Heart right ventricle (tissue), 16 donors: ENCODE results near the gene SON. TPM values are rescaled to one million over a fixed set of nuclear protein-coding genes. Genes with fewer than 3 reads are reported as not detected.
"Not testable (repeated sequence)": the region's sequence is repeated elsewhere in the genome, so short reads cannot be mapped to it uniquely, and the experiment has no call there.

Experiments
- ATAC-seq, 8 donors: fragments of 200-7000 bp; cut with Tn5 transposase; one replicate each; pipeline ENCODE4 v1.9.1; 2020; ENCODE audit warnings: mild to moderate bottlenecking in 8 of 8, moderate library complexity in 8 of 8, moderate number of reproducible peaks in 1 of 8
- DNase-seq, 2 donors: peaks; one replicate each; pipeline ENCODE4 v3.0.0-alpha.2; 2020
- H3K27ac ChIP-seq, 10 donors: fragments of 200-600 bp; sonication (generic) in 2 of 10; one replicate each; pipeline versions ENCODE4 v1.5.0 to v1.8.0; 2020 to 2022; ENCODE audit warnings: mild to moderate bottlenecking in 3 of 10
- H3K27me3 ChIP-seq, 7 donors: fragments of 200-600 bp; one replicate each; pipeline ENCODE4 v1.8.0; 2021 to 2022; ENCODE audit warnings: mild to moderate bottlenecking in 2 of 7
- H3K36me3 ChIP-seq, 9 donors: fragments of 200-600 bp; sonication (generic) in 1 of 9; one replicate each; pipeline versions ENCODE4 v1.5.0 to v1.8.0; 2020 to 2022; ENCODE audit warnings: mild to moderate bottlenecking in 2 of 9
- H3K4me1 ChIP-seq, 9 donors: fragments of 200-600 bp; sonication (generic) in 1 of 9; one replicate each; pipeline versions ENCODE4 v1.5.0 to v1.8.0; 2020 to 2022; ENCODE audit warnings: mild to moderate bottlenecking in 4 of 9
- H3K4me3 ChIP-seq, 10 donors: fragments of 200-600 bp; sonication (generic) in 2 of 10; one replicate each; pipeline versions ENCODE4 v1.5.0 to v1.8.0; 2020 to 2022; ENCODE audit warnings: mild to moderate bottlenecking in 7 of 10, moderate library complexity in 2 of 10
- H3K9me3 ChIP-seq, 11 donors: fragments of 200-600 bp in 10 of 11; sonication (generic) in 2 of 11; one replicate each; pipeline versions ENCODE4 v1.5.0 to v1.8.0; 2013 to 2022; ENCODE audit warnings: mild to moderate bottlenecking in 2 of 11, control low read depth in 1 of 11, moderate library complexity in 1 of 11
- CTCF ChIP-seq, 9 donors: fragments of 200-600 bp; sonication (generic) in 2 of 9; IDR thresholded peaks; one replicate each; pipeline versions ENCODE4 v1.5.0 to v1.8.0; 2021 to 2022; ENCODE audit warnings: antibody characterized with exemption in 9 of 9, mild to moderate bottlenecking in 5 of 9, moderate library complexity in 1 of 9
- WGBS, 2 donors: extraction: QIAGEN DNeasy Blood & Tissue Kit; methylation state at CpG; one replicate each; pipeline ENCODE4 v1.1.7; 2013; ENCODE audit warnings: inconsistent platforms in 1 of 2; 5-methylcytosine and 5-hydroxymethylcytosine counted together
- intact Hi-C, 10 donors: fragments of 100-400 bp; cut with DNase I; formaldehyde crosslinking; loops; one replicate each; pipeline versions ENCODE4 v1.11.1 to v1.14.2; 2022
- polyA plus RNA-seq, 2 donors: library from polyadenylated mRNA; stranded (reverse); fragments of 200-250 nt; gene quantifications; one replicate each; pipeline ENCODE4 v1.2.3, GENCODE V29; 2013
- total RNA-seq, 10 donors: library from RNA; stranded (reverse); fragmentation: NEBNext Ultra II Directional in 3 of 10; extraction: Animal tissue kit (Norgen Biotek cat#: 25700) in 3 of 10; gene quantifications; one replicate each; pipeline versions ENCODE4 v1.2.1 to v1.2.4, GENCODE V29; 2021 to 2023
- donor health status: Arrhythmogenic right ventricular cardiomyopathy.
- donor health status: ischemic (EF 13 %, LVEDD 7.1; RV severe dilation, severe dysfunction).
- donor health status: healthy with polysubstance abuse.
- donor health status: DM: no; HTN: yes; CAD: no.
- donor health status: DM: no; HTN: no; CAD: no.
- donor health status: ischemic (EF 25% LVEDD 6.9; RV normal size, moderate dysfunction).
- donor health status: ischemic (EF 25% LVEDD 5.7; RV mildly dilated, moderate dysfunction).
- donor health status: healthy.
- donor health status: DM: yes; HTN: yes; CAD: no.
- donor health status: Ischemic cardiomyopathy.
- donor health status: ischemic (EF 35%, LVEDD 5.7; RV mildly dilated, moderate dysfunction).
- donor health status: nonischemic (EF 11% LVEDD 7.7; RV severe dilation, severe dysfunction).
- donor health status: DM: yes; HTN: yes; CAD: no.
- donor health status: PGD.
- donor health status: ischemic (EF 29% LVEDD 5.4; RV normal size, mild dysfunction).
- donor health status: nonischemic (EF 23%, LVEDD 6.1; RV moderate dilation, normal function).

SON gene
- total and polyA plus RNA-seq, 12 donors = 53.6 to 235 (median 156) TPM

GRCh38 chr21:33618407-33618806 lies 75.6 kb downstream of the SON start:
- ATAC-seq = no peak
- DNase-seq = no peak
- TF ChIP-seq CTCF (IDR thresholded peaks at IDR 0.05) = no peak
- no peaks in the 10 kb centered on the region for H3K27me3 ChIP-seq
- H3K27ac ChIP-seq = no peak overlapping the region
- WGBS, 2 donors = 97 to 98% methylated on average over 2 of the region's 2 CpGs
- H3K9me3 ChIP-seq = no peaks in the 10 kb centered on the region
- peaks cover 0 to 96% (median 18%) of the 10 kb centered on the region in 9 donors for H3K36me3 ChIP-seq
- intact Hi-C loops = no loop called here
- no peaks in the 10 kb centered on the region for H3K4me1 ChIP-seq
- H3K4me3 ChIP-seq = no peak overlapping the region

- Histone ChIP-seq H3K4me3 (no peak overlapping the region), H3K4me1 (no peaks in the 10 kb centered on the region), H3K36me3 (peaks cover 0 to 98% (median 26%) of the 10 kb centered on the region in 9 donors), H3K27ac (no peak overlapping the region), H3K27me3 (no peaks in the 10 kb centered on the region), H3K9me3 (no peaks in the 10 kb centered on the region)
- intact Hi-C loops = no loop called here
- 93 to 96% methylated on average over 4 of the region's 4 CpGs for WGBS, 2 donors
- TF ChIP-seq CTCF (IDR thresholded peaks at IDR 0.05) = no peak
- no peak for DNase-seq
- ATAC-seq = no peak
These were observed 76.9 kb downstream of the SON start for GRCh38 chr21:33619726-33620125.

GRCh38 chr21:33622253-33622652 lies 79.4 kb downstream of the SON start:
- no peak for ATAC-seq
- Histone ChIP-seq H3K4me1 (no peaks in the 10 kb centered on the region), H3K27ac (no peak overlapping the region), H3K9me3 (no peaks in the 10 kb centered on the region), H3K36me3 (peaks cover 0 to 83% (median 26%) of the 10 kb centered on the region in 9 donors), H3K27me3 (no peaks in the 10 kb centered on the region), H3K4me3 (no peak overlapping the region)
- no peak for DNase-seq
- intact Hi-C loops = no loop called here
- no peak for TF ChIP-seq CTCF (IDR thresholded peaks at IDR 0.05)

- 93 to 96% methylated on average over 7 of the region's 7 CpGs for WGBS, 2 donors
- H3K36me3 ChIP-seq = peaks cover 0 to 87% (median 31%) of the 10 kb centered on the region in 9 donors
- intact Hi-C loops = not testable (repeated sequence)
These were observed 83.3 kb downstream of the SON start for GRCh38 chr21:33626151-33626550.

More at GRCh38 chr21:33626151-33626550, 83.3 kb downstream of the SON start:
- DNase-seq, H3K27me3 ChIP-seq, H3K9me3 ChIP-seq, H3K4me3 ChIP-seq, H3K27ac ChIP-seq, ATAC-seq, H3K4me1 ChIP-seq: not testable (repeated sequence)

Other genes with a start within 250 kb of the SON start
- gene IFNAR1, start 218.1 kb upstream of the SON start, total RNA-seq = 10 to 100 TPM; 16.5 to 38.5 (median 23.9) TPM
- gene IFNAR1, start 218.1 kb upstream of the SON start, polyA plus RNA-seq = 10 to 100 TPM in 1 of 2 donors, 1 to 10 TPM in 1; 7.4 to 10.1 TPM
- gene IFNGR2, start 139.6 kb upstream of the SON start, total RNA-seq = 10 to 100 TPM; 29.2 to 71.3 (median 36.3) TPM
- 10 to 100 TPM; 27.4 to 34.3 TPM for gene IFNGR2, start 139.6 kb upstream of the SON start, polyA plus RNA-seq
- 10 to 100 TPM; 26.7 to 40.7 (median 29.6) TPM for gene TMEM50B, start 63.1 kb upstream of the SON start, total RNA-seq
- 10 to 100 TPM; 43.3 to 71.4 TPM for gene TMEM50B, start 63.1 kb upstream of the SON start, polyA plus RNA-seq
- 10 to 100 TPM in 1 of 10 donors, 1 to 10 TPM in 9; 4.5 to 10.1 (median 6.9) TPM for gene DNAJC28, start 51.3 kb upstream of the SON start, total RNA-seq
- gene DNAJC28, start 51.3 kb upstream of the SON start, polyA plus RNA-seq = 1 to 10 TPM; 2.2 to 4.2 TPM
- gene GART, start 921 bp upstream of the SON start, total RNA-seq = 10 to 100 TPM; 30.7 to 52.6 (median 46.3) TPM
- 10 to 100 TPM; 11.3 to 26.0 TPM for gene GART, start 921 bp upstream of the SON start, polyA plus RNA-seq
- gene DONSON, start 45.6 kb downstream of the SON start, total RNA-seq = 1 to 10 TPM; 3.3 to 6.9 (median 5.5) TPM
- 10 to 100 TPM; 13.2 to 17.9 TPM for gene DONSON, start 45.6 kb downstream of the SON start, polyA plus RNA-seq
- 10 to 100 TPM; 19.0 to 29.8 (median 26.0) TPM for gene CRYZL1, start 98.7 kb downstream of the SON start, total RNA-seq
- 10 to 100 TPM; 15.3 to 31.8 TPM for gene CRYZL1, start 98.7 kb downstream of the SON start, polyA plus RNA-seq
- 10 to 100 TPM; 25.0 to 47.3 (median 33.2) TPM for gene ITSN1, start 99.5 kb downstream of the SON start, total RNA-seq
- gene ITSN1, start 99.5 kb downstream of the SON start, polyA plus RNA-seq = 10 to 100 TPM; 14.6 to 20.0 TPM